Limb (tissue), 2 donors: ENCODE data around the gene TMEM145.

Experiments
- DNase-seq, 2 donors: peaks; one replicate each; pipeline ENCODE4 v3.0.0-alpha.2; 2016; ENCODE audit errors: extremely low spot score in 2 of 2

Gene TMEM145

DNA sequence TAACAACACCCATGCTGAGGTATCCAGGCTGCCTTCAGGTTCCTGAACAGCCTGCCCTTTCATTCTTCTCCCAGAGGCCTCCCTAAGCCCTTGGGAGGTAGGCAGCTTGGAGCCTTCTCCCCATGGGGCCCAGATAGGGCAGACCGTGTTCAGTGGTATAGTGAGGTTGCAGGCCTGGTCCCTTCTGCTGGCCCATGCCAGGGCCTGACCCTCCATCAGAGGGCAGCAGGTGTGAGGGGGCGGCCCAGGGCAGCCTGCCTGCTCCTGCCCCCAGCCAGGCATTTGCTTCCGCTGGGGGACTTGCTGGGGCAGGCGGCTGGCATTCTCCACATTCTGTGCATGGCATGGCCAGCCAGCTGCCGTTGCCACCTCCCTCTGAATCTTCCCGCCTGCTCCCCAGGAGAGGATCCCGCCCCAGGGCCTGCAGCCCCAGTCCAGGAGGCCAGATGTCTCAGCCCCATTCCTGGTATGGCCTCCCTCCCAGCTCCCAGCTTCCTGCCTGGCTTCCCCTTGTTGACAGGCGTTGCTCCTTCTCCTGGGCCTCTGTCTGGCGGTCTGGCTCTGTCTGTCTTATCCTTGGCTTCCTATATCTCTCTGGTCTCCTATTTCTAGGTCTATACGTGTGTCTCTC, 35.2 kb upstream of the TMEM145 start:
- DNase-seq = peak; percentile 43 to 50

DNA sequence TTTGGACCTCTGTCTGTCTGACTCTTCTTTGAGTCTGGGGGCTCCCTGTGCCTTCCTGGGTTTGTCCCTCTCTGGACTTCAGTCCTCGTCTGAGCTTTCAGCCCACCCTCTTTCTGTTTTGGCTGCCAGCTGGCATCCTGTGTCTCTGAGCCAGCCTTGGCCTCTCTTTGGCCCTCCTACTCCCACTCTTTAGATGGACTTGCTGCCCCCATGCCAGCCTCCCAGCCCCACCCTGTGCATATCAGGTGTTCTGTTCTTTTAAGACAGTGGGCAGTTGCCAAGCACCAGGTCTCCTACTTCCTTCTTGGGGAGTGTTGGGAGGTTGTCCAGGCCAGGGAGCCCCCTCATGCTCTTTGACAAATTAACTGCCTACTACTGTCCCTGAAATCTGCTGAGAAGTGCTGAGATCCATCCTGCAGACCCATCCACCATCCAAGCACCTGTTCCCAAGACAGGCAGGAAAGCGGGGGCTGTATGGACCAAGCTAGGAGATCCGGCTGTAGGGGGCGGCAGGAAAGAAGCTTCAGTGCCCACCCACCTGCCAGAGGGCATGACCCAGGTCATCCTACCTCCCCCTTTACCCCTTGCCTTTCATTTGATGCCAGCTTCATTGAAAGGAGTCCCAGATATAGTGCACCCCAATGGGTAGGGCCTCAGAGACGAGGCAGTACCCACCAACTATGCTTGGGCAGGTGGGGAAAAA, 34.5 kb upstream of the TMEM145 start:
- DNase-seq = peak in 1 of 2 donors; percentile 31

DNA sequence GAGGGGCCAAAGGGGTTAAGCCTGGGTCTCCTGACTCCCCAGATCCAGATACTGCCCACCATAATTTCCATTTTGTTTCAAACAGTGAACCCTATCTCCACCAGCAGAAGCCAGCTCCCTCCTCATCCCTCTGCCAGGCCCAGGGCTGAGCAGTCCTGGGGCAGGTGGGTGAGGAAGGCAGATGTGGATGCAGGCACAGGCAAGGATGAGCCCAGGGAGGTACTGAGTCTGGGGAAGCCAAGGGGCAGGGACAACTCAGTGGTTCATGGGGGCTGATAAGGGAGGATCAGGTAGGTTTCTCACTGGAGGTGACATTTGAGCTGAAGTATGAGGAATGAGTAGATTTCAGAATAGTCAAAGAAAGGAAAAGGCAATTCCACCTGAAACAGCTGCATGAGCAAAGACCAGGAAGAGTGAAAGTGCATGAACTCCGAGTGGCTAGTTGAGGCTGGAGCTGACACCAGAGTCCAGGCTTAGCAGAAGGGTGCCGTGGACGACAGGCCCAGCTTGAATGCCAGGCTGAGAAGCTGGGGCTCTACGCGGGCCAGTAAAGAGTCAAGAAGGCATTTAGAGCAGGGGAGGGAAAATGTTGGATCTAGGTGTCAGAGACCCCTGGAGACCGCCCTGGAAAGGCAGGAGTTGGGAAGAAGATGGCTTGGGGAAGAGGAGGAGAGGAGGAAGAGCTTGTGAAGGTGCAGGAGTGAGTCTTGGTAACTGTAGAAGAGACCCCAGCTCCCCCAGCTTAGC, 33.8 kb upstream of the TMEM145 start:
- DNase-seq = no peak

DNA sequence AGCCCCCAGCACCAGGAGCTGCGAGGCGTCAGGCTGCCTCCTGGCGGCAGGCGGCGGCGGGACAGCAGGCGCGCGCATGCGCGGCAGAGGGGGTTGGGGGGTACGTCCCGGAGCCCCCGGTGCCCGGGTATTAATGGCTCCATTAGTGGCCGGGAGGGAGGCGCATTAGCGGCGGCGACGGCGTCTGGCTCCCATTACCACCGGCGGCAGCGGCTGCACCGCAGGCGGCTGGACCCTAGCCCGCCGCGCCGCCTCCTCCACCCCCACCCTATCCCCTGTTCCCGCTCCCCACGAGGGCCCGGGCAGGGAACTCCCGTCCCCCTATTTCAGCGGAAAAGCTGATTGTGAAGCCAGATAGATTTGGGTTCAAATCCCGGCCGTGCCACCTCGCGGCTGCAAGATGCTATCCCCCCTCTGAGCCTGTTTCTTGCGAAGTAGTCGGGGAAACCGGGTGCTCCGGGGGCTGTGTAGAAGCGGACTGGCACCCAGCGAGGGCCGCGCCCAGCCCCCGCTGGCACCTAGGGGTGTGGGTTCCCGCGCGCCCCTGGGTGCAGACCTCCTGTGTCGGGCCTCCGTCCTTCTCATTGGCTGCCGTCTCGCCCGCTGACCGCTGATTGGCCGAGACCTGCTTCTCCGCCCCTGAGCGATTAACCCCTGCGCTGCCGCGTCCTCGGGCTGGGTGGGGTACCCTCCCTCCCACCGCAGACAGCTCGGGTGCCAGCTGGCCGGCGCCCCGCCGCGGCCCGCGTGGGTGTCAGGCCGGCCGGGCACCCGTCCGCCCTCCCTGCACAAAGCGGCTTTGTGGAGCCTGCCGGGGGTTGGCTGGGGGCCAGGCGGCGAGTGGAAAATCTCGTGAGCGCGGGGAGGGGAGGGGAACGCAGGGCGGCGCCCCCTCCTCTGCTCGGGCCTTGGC, 33.0 kb upstream of the TMEM145 start:
- peak; percentile 92 to 97 for DNase-seq

- no peak for DNase-seq
Measured at GRCh38 chr19:42280815-42281145, 32.3 kb upstream of the TMEM145 start.

- DNase-seq = peak; percentile 67 to 85
Measured at GRCh38 chr19:42281146-42281826, 31.8 kb upstream of the TMEM145 start.

DNA sequence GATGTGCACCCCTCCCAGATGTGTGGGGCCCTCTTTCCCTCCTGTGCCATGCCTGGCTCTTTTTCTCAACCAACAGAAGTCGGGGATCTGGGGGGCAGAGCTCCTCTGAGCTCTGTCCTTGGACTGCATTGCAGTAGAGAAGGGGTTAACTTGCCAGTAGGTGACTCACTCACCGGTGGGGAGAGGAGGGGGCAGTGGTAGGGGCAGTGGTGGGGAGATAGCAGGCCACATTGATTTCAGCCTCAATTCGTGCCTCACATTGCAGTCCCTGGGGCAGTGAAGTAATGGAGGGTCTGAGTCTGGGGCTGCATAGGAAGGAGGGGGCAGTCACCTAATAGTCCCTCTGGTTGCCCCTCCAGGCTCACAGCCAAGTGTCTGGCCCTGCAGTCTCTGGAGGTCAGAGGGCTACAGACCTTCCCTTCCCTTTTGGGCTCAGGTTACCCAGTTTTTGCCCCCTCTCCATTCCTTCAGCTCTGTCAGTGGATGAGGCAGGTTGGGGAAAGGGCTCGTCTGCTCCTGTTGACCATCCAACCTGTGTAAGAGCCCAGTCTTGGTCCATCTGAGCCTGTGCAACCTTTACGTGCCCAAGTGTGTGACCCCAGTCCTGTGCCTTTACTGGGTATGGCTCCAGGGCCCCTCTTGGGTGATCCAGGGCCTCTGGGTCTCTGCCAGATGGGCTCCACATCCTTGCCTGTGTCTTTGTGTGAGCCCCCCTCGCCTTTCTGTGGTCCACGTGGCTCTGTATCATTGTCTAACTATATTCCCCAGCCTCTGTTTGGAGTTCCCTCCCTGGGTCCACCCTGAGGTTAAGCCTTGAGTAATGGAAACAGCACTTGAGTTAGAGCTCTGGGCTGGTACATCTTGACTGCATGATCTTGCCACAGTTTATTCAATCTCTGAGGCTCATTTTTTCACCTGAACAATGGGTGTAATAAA, 31.0 kb upstream of the TMEM145 start:
- peak; percentile 14 to 61 for DNase-seq

- DNase-seq = no peak
Measured at GRCh38 chr19:42282819-42283187, 30.3 kb upstream of the TMEM145 start.

- DNase-seq = peak; percentile 95 to 99
Measured at GRCh38 chr19:42283188-42284065, 29.7 kb upstream of the TMEM145 start.

DNA sequence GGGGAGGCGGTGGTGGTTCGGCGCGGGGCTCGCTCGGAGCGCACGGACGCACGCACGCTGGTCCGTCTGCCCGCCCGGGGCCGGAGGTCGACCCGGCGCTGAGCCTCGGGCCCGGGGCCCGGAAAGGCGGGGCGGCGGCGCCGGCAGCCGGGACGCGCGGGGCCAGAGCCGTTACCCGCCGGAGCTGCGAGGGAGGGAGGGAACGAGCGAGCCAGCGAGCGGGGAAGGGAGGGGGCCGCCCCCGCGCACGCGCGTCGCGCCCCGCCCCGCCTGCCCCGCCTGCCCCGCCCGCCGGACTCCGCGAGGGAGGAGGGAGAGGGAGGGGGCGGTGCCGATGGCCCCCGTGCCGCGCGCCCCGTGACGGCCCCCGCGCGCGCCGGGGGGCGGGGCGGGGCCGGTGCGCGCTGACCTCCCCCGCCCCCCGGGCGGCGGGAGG, 29.0 kb upstream of the TMEM145 start:
- DNase-seq = peak; percentile 81 to 92

GRCh38 chr19:42284591-42285341, 28.3 kb upstream of the TMEM145 start:
- peak in 1 of 2 donors; percentile 13 for DNase-seq

- DNase-seq = peak in 1 of 2 donors; percentile 36
Measured at GRCh38 chr19:42285541-42285941, 27.6 kb upstream of the TMEM145 start.

- no peak for DNase-seq
Measured at GRCh38 chr19:42285988-42286348, 27.1 kb upstream of the TMEM145 start.

DNA sequence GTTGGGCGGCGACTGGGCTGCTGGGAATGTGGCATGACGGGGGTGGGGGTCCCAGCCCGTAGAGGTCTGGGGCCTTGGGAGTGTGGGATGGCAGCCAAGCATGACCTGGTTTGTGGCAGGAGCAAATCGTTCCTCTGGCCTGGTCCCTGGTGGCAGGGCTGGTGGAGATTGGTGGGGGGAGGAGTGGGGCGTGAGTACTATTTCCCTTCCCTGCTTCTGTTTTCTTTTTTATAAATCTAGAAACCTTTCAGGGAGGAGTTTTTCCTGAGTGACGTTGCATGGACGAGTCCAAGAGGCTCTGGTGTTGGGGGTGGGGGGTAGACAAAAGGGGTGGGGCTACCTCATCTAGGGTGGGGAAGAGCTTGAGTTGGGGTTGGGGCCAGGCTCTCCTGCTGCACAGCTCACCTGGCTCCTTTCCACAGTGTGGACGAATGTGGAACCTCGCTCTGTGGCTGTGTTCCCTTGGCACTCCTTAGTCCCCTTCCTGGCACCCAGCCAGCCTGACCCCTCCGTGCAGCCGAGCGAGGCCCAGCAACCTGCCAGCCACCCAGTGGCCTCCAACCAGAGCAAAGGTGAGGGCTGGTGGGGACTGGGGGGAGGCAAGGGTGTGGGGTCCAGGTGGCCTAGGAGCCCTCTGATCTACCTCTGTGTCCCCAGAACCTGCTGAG, 26.6 kb upstream of the TMEM145 start:
- peak; percentile 38 to 73 for DNase-seq

DNA sequence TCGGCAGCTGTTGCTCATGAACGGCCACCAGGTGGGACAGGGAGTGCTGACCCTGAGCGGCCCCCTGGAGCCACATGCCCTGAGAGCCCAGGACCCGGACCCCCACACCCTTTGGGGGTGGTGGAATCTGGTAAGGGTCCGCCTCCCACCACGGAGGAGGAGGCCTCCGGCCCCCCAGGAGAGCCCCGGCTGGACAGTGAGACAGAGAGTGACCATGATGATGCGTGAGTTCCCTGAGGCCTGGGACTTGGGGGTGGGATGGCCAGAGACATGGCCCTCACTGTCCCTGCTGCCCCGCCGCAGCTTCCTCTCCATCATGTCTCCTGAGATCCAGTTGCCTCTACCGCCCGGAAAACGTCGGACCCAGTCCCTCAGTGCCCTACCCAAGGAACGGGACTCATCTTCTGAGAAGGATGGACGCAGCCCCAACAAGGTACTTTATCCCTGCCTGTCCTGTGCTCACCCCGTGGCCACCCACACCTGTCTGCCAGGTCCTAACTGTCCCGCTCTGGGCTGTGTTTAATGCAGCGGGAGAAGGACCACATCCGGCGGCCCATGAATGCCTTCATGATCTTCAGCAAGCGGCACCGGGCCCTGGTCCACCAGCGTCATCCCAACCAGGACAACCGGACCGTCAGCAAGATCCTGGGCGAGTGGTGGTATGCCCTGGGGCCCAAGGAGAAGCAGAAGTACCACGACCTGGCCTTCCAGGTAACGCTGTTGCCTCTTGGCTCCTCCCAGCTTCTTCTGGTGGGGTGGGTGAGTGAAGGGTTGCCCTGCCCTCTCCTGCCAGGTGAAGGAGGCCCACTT, 25.9 kb upstream of the TMEM145 start:
- no peak for DNase-seq

- DNase-seq = no peak
Measured at GRCh38 chr19:42287827-42288107, 25.3 kb upstream of the TMEM145 start.

DNA sequence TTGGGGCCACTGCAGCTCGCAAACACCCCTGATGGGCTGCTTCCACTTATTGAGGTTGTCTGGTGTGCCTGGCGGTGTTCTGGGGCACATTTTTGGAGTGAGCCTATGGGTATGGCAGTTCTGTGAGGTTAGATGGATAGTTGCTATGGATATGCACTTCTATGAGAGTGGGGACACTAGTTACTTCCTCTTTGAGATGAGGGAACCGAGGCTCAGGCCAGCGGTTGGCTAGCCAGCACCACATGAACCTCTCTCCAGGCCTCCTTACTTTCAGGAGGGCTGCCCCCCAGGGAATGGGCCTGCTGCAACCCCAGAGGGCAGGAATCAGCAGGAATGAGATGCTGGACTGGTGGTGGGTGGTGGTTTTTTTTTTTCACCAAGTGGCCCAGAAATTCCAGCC, 24.7 kb upstream of the TMEM145 start:
- DNase-seq = no peak
